ENCODE results near the gene LRP3. TPM values are rescaled to one million over a fixed set of nuclear protein-coding genes. Genes with fewer than 3 reads are reported as not detected.

LRP3 gene
- total RNA-seq, 4 donors from 2014 or later = 5.5 to 17.2 (median 8.9) TPM

DNA sequence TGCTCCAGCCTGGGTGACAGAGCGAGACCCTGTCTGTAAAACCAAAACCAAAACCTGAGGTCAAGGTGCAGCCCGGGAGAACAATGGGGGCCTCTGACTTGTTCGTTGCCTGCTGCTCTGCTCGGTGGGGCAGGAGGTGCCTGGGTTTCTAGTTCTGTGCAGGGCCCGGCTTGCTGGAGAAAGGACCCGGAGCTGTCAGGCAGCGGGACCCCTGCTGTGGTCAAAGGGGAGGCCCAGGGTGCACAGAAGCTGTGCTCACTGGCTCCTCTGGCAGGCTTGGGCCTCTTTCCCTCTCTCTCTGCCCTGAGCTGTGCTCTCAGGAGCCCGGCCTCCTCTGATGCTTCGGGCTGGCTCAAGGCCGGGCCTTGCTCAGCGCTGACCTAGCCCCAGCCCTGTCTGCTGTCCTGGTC, 3.5 kb downstream of the LRP3 start:
- WGBS, 2 donors = 88% methylated on average over 4 of the region's 11 CpGs; no CpG with 5 or more reads in 1 of the 2 donors
- intact Hi-C loops (cut with DNase I) = no loop called here

DNA sequence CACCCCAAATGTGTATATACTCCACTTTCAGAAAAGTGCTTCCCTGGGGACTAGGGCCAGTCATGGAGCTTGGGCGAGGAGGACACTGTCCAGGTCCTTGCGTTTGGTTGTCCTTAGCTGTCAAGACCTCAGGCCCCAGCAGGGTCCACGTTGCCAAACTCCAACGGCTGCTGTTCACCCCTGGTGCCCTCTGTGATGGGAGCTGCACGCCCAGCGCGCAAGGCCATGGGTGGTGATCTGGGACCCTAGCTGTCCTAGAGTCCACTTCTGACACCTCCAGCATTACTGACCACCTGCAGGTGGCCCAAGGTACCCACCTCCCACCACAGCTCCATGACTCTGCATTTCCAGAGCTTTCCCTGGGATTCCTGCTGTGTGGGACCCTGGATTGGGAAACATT, 4.0 kb downstream of the LRP3 start:
- intact Hi-C loops (cut with DNase I) = no loop called here
- peaks cover 0 to 29% (median 0%) of the 10 kb centered on the region in 4 donors for H3K27me3 ChIP-seq
- TF ChIP-seq, protein P1, sequence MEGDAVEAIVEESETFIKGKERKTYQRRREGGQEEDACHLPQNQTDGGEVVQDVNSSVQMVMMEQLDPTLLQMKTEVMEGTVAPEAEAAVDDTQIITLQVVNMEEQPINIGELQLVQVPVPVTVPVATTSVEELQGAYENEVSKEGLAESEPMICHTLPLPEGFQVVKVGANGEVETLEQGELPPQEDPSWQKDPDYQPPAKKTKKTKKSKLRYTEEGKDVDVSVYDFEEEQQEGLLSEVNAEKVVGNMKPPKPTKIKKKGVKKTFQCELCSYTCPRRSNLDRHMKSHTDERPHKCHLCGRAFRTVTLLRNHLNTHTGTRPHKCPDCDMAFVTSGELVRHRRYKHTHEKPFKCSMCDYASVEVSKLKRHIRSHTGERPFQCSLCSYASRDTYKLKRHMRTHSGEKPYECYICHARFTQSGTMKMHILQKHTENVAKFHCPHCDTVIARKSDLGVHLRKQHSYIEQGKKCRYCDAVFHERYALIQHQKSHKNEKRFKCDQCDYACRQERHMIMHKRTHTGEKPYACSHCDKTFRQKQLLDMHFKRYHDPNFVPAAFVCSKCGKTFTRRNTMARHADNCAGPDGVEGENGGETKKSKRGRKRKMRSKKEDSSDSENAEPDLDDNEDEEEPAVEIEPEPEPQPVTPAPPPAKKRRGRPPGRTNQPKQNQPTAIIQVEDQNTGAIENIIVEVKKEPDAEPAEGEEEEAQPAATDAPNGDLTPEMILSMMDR (IDR thresholded peaks at IDR 0.05) = no peak
- no peak for TF ChIP-seq POLR2A (IDR thresholded peaks at IDR 0.05)

More for the DNA sequence above, 3.5 kb downstream of the LRP3 start:
- Histone ChIP-seq H3K36me3 (peaks cover 0 to 5% (median 0%) of the 10 kb centered on the region in 3 donors), H3K4me1 (peaks cover 5 to 23% (median 9%) of the 10 kb centered on the region in 3 donors), H3K27me3 (peaks cover 0 to 34% (median 0%) of the 10 kb centered on the region in 4 donors), H3K27ac (no peak overlapping the region), H3K9me3 (no peaks in the 10 kb centered on the region), H3K4me3 (no peak overlapping the region)
- no peak for DNase-seq
- TF ChIP-seq POLR2A (IDR thresholded peaks at IDR 0.05) = no peak
- TF ChIP-seq, protein P1 (IDR thresholded peaks at IDR 0.05) = no peak

DNA sequence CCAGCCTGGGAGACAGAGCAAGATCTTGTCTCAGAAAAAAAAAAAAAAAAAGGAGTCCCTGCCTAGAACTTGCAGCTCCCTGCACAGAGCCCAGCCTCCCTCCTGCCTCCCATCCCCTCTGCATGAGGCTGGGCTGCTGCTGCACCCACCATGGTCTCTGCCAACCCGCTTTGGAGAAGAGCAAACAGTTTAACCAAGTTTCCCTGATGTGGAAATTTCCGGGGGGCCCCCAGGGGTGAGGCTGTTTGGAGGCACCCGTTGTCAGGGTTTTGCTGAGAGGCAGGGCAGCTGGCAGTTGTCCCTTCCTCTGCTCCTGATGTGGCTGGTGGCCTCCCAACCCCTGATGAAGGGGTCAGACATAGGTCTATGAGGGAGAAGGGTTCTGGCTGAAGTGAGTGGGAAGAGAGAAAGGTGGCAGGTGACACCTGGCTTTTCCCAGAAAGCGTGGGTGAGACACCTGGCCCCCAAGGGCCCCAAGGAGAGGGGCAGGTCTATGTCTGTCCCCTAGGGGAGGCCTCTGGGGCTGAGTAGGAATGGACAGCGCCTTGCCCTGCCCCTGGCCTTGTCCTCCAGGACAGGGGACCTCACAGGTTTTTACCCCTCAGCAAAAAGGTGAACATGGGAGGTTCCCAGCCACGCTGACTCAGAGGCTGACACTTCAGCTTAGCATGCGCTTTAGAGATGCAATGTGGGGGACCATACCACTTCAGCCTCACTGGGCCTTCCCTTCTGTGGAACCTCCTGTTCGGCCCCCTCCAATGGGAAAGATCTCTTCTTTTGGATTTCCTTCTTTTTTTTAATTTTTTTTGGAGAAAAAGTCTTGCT, 5.5 kb downstream of the LRP3 start:
- Histone ChIP-seq H3K4me3 (no peak overlapping the region), H3K9me3 (no peaks in the 10 kb centered on the region), H3K27ac (no peak overlapping the region), H3K4me1 (peaks cover 5 to 18% (median 9%) of the 10 kb centered on the region in 3 donors), H3K36me3 (peaks cover 0 to 13% (median 0%) of the 10 kb centered on the region in 3 donors), H3K27me3 (peaks cover 0 to 18% (median 0%) of the 10 kb centered on the region in 4 donors)
- intact Hi-C loops (cut with DNase I) = no loop called here
- DNase-seq = no peak
- 52 to 64% methylated on average over 3 to 5 of the region's 8 CpGs for WGBS, 2 donors
- TF ChIP-seq, protein P1 (IDR thresholded peaks at IDR 0.05) = no peak

More for the DNA sequence above, 4.0 kb downstream of the LRP3 start:
- DNase-seq = no peak
- Histone ChIP-seq H3K4me1 (peaks cover 5 to 23% (median 9%) of the 10 kb centered on the region in 3 donors), H3K27ac (no peak overlapping the region), H3K4me3 (no peak overlapping the region), H3K36me3 (peaks cover 0 to 5% (median 0%) of the 10 kb centered on the region in 3 donors), H3K9me3 (no peaks in the 10 kb centered on the region)
- WGBS, 2 donors = 90 to 96% methylated on average over 4 to 7 of the region's 7 CpGs

DNA sequence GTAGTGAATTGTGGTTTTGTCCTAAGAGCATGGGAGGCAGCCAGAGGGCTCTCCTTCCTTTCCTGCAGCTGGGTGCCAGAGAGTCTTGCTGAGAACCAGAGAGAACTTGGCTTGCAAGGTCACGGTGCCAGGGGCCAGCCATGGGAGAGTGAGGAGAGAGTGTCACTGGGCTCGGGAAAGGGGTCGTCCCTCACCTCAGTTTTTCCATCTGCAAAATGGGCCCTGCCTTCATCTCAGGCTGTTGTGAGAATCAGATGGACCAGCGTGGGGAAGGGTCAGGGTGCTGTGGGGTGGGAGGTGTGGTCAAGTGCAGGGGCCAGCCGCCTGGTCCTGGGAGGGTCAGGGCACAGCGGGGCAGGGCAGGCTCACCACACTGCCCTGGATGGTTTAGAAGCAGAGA, 7.3 kb downstream of the LRP3 start:
- no peak overlapping the region for H3K27ac ChIP-seq
- H3K36me3 ChIP-seq = peaks cover 0 to 32% (median 0%) of the 10 kb centered on the region in 3 donors
- H3K4me1 ChIP-seq = no peaks in the 10 kb centered on the region
- no peaks in the 10 kb centered on the region for H3K9me3 ChIP-seq
- peaks cover 0 to under 1% (median 0%) of the 10 kb centered on the region in 4 donors for H3K27me3 ChIP-seq
- WGBS, 2 donors = 75 to 85% methylated on average over 4 to 6 of the region's 6 CpGs
- no peak for DNase-seq
- no peak for TF ChIP-seq POLR2A (IDR thresholded peaks at IDR 0.05)
- TF ChIP-seq, protein P1 (IDR thresholded peaks at IDR 0.05) = no peak
- intact Hi-C loops (cut with DNase I) = no loop called here
- no peak overlapping the region for H3K4me3 ChIP-seq

DNA sequence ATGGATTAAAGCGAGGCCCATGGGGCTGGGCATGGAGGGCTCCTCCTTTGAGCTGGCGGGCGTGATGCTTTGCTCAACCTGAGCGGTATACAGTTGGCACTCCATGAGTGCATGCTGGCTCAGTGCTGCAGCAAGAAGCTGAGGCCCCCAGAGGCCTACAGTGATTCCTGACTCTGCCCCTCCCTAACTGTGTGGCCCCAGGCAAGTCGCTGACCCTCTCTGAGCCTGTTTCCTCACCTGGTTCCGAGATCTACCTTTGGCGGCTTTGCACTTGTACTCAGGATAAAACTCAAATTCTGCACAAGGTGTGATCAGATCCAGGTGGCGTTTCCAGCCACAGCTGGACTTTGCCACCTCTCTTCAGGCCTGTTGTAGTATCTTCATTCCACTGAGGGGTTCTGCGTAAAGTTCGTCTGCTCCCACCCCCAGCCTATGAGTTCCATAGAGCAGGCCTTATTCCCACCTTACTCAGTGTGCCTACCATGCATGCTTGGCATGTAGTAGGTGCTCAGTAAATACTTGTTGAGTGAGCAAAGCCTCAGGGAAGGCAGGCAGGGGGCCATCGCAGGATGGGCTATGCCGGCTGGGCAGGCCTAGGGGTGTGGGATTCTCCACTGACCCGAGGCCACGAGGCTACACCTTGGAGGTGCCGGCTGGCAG, 7.9 kb downstream of the LRP3 start:
- no peaks in the 10 kb centered on the region for H3K27me3 ChIP-seq
- WGBS, 2 donors = 90 to 96% methylated on average over 7 to 10 of the region's 15 CpGs
- H3K9me3 ChIP-seq = no peaks in the 10 kb centered on the region
- no peaks in the 10 kb centered on the region for H3K4me1 ChIP-seq
- TF ChIP-seq, protein P1 (IDR thresholded peaks at IDR 0.05) = no peak
- no peak for TF ChIP-seq POLR2A (IDR thresholded peaks at IDR 0.05)
- no peak overlapping the region for H3K27ac ChIP-seq
- DNase-seq = no peak
- peaks cover 0 to 37% (median 0%) of the 10 kb centered on the region in 3 donors for H3K36me3 ChIP-seq
- no peak overlapping the region for H3K4me3 ChIP-seq
- intact Hi-C loops (cut with DNase I) = no loop called here
